Hepatocyte (in vitro differentiated cells): ENCODE data around the gene CHCHD6. TPM values are rescaled to one million over a fixed set of nuclear protein-coding genes. Genes with fewer than 3 reads are reported as not detected.

Source experiments
- DNase-seq: peaks from one replicate; pipeline ENCODE4 v3.0.0-alpha.2; 2016; ENCODE audit warnings: low spot score
- H2AFZ ChIP-seq: fragments of 200-600 bp; sonication (generic); 2 replicates; pipeline ENCODE4 v1.6.0; 2016; ENCODE audit warnings: antibody characterized with exemption, mild to moderate bottlenecking
- H3K27ac ChIP-seq: fragments of 200-600 bp; sonication (generic); 2 replicates; pipeline ENCODE4 v1.5.1; 2016; ENCODE audit warnings: mild to moderate bottlenecking
- H3K27me3 ChIP-seq: fragments of 200-600 bp; sonication (generic); 2 replicates; pipeline ENCODE4 v1.6.1; 2016
- H3K36me3 ChIP-seq: fragments of 200-600 bp; sonication (generic); replicated peaks from 2 replicates; pipeline ENCODE4 v1.5.1; 2016; ENCODE audit warnings: low read depth; ENCODE audit not compliant: insufficient read depth
- H3K4me1 ChIP-seq: fragments of 200-600 bp; sonication (generic); 2 replicates; pipeline ENCODE4 v1.5.1; 2016; ENCODE audit warnings: mild to moderate bottlenecking, moderate library complexity; ENCODE audit not compliant: insufficient read depth
- H3K4me2 ChIP-seq: fragments of 200-600 bp; sonication (generic); 2 replicates; pipeline ENCODE4 v1.6.0; 2016
- H3K4me3 ChIP-seq: fragments of 200-600 bp; sonication (generic); 2 replicates; pipeline ENCODE4 v1.5.1; 2016; ENCODE audit warnings: mild to moderate bottlenecking
- H3K79me2 ChIP-seq: fragments of 200-600 bp; sonication (generic); 2 replicates; pipeline ENCODE4 v1.6.0; 2017; ENCODE audit warnings: mild to moderate bottlenecking
- H3K9me2 ChIP-seq: fragments of 200-600 bp; sonication (generic); replicated peaks from 2 replicates; pipeline ENCODE4 v1.6.0; 2017; ENCODE audit warnings: mild to moderate bottlenecking; ENCODE audit not compliant: insufficient read depth
- H3K9me3 ChIP-seq: fragments of 200-600 bp; sonication (generic); 2 replicates; pipeline ENCODE4 v1.5.1; 2016; ENCODE audit warnings: low read depth, mild to moderate bottlenecking
- H4K20me1 ChIP-seq: fragments of 200-600 bp; sonication (generic); 2 replicates; pipeline ENCODE4 v1.6.0; 2016; ENCODE audit warnings: mild to moderate bottlenecking; ENCODE audit not compliant: insufficient read depth, poor library complexity, severe bottlenecking
- EZH2 ChIP-seq: fragments of 200-600 bp; sonication (generic); IDR thresholded peaks from 2 replicates; pipeline ENCODE4 v1.6.1; 2016; ENCODE audit warnings: antibody characterized with exemption, mild to moderate bottlenecking, borderline replicate concordance
- EZH2phosphoT487 ChIP-seq: fragments of 200-600 bp; sonication (generic); IDR thresholded peaks from one replicate; pipeline ENCODE4 v1.6.1; 2018; ENCODE audit warnings: antibody characterized with exemption, mild to moderate bottlenecking, low read depth, moderate library complexity; ENCODE audit not compliant: unreplicated experiment, severe bottlenecking
- WGBS: methylation state at CpG from one replicate; pipeline ENCODE4 v1.1.6; 2016; ENCODE audit warnings: low lambda C conversion rate; ENCODE audit errors: missing lambda C conversion rate; 5-methylcytosine and 5-hydroxymethylcytosine counted together
- polyA plus RNA-seq: library from polyadenylated mRNA; unstranded; fragments of >200 nt; fragmentation: Nextera tagmentation; extraction: Ambion mirVana; gene quantifications from 2 replicates; pipeline ENCODE4 v1.2.1, GENCODE V29; 2016
- total RNA-seq: library from RNA; depleted of rRNA; stranded (reverse); fragments of >200 nt; gene quantifications from 2 replicates; pipeline ENCODE4 v1.2.3, GENCODE V29; 2014
- TF ChIP-seq, protein P1 (sequence below): fragments of 200-600 bp; sonication (generic); IDR thresholded peaks from 2 replicates; pipeline ENCODE4 v1.5.1; 2016; ENCODE audit warnings: antibody characterized with exemption, mild to moderate bottlenecking; ENCODE audit not compliant: poor library complexity

Gene CHCHD6
- total and polyA plus RNA-seq, 2 experiments from 2014 or later, result 13.8 to 19.7 TPM

DNA sequence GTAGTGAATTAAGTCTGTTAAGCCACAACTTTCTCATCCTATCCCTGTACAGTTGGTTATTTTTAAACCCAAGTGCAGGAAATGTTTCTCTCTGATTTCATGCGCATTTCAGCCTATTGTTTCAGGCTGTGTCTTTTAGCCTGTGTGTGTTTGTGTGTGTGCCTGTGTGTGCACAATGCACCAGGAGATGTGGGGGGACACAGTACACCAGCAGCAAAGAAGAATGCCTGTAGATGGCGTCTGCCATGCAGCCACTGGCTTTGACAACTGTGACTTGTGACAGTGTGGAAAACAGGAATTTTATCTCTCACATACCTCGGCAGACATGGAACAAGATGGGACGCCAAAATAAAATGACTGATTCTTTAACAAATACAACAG lies 235.3 kb downstream of the CHCHD6 start:
- no peak overlapping the region for H2AFZ ChIP-seq
- DNase-seq, result no peak
- no peaks in the 10 kb centered on the region for H3K27me3 ChIP-seq
- no peaks in the 10 kb centered on the region for H3K9me2 ChIP-seq
- H3K4me2 ChIP-seq, result no peak overlapping the region
- 61% methylated on average over 4 of the region's 4 CpGs for WGBS
- H3K4me3 ChIP-seq, result no peak overlapping the region
- H3K79me2 ChIP-seq, result no peaks in the 10 kb centered on the region
- H3K4me1 ChIP-seq, result no peaks in the 10 kb centered on the region
- no peak overlapping the region for H3K27ac ChIP-seq
- no peaks in the 10 kb centered on the region for H3K9me3 ChIP-seq
- H4K20me1 ChIP-seq, result no peaks in the 10 kb centered on the region
- no peaks in the 10 kb centered on the region for H3K36me3 ChIP-seq
- no peak for TF ChIP-seq EZH2
- TF ChIP-seq, protein P1, sequence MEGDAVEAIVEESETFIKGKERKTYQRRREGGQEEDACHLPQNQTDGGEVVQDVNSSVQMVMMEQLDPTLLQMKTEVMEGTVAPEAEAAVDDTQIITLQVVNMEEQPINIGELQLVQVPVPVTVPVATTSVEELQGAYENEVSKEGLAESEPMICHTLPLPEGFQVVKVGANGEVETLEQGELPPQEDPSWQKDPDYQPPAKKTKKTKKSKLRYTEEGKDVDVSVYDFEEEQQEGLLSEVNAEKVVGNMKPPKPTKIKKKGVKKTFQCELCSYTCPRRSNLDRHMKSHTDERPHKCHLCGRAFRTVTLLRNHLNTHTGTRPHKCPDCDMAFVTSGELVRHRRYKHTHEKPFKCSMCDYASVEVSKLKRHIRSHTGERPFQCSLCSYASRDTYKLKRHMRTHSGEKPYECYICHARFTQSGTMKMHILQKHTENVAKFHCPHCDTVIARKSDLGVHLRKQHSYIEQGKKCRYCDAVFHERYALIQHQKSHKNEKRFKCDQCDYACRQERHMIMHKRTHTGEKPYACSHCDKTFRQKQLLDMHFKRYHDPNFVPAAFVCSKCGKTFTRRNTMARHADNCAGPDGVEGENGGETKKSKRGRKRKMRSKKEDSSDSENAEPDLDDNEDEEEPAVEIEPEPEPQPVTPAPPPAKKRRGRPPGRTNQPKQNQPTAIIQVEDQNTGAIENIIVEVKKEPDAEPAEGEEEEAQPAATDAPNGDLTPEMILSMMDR, result no peak
- TF ChIP-seq EZH2phosphoT487, result no peak

DNA sequence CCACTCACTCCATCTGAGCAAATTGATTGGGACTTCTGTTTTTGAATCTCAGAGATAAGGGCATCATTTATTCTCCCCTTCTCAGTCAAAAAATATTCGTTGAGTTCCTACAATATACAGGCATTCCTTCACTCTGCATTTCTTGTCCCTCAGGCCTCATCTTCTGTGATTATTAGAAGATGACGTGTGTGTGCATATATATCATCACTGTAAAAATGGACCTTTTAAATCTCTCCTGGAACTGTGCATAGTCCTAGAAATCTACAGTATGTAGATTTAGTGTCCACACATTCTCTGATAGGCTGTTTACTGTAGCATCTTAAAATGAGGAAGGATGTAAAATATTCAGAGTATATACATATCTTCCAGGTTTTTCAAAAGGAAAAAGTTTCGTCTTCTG lies 235.7 kb downstream of the CHCHD6 start:
- no peaks in the 10 kb centered on the region for H3K4me1 ChIP-seq
- no peak for DNase-seq
- no peaks in the 10 kb centered on the region for H3K79me2 ChIP-seq
- H4K20me1 ChIP-seq, result no peaks in the 10 kb centered on the region
- H3K9me3 ChIP-seq, result no peaks in the 10 kb centered on the region
- H3K27ac ChIP-seq, result no peak overlapping the region
- H3K9me2 ChIP-seq, result no peaks in the 10 kb centered on the region
- no peaks in the 10 kb centered on the region for H3K36me3 ChIP-seq
- 86% methylated on average over 3 of the region's 3 CpGs for WGBS
- H3K27me3 ChIP-seq, result no peaks in the 10 kb centered on the region
- TF ChIP-seq EZH2 (no peak), EZH2phosphoT487 (no peak)
- TF ChIP-seq, protein P1, result no peak
- no peak overlapping the region for H3K4me2 ChIP-seq
- H3K4me3 ChIP-seq, result no peak overlapping the region
- H2AFZ ChIP-seq, result no peak overlapping the region

DNA sequence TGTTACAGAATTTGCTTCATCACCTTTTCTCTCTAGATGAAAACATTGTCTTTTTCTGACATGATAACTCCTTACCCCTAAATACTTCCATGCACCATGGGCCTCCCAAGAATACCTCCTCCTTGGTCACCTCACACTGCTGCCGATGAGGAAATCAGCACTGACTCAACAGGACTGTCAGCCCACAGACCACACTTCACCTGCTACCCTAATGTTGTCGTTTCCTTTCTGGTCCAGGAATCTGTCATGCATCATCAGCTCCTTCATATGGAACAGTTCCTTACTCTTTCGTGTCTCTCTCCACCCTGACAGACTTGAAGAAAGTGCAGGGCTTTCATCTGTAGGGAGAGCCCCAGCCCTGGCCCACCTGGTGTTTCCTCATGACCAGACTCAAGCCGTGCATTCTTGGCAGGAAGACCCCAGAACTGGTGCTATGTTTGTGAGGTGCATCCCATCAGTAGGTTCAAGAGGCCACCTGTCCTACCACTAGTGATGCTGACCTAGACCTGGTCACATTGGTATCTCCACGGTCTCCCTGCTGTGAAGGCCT lies 237.8 kb downstream of the CHCHD6 start:
- 91% methylated on average over 5 of the region's 5 CpGs for WGBS
- Histone ChIP-seq H2AFZ (no peak overlapping the region), H3K36me3 (no peaks in the 10 kb centered on the region), H4K20me1 (no peaks in the 10 kb centered on the region), H3K4me3 (no peak overlapping the region), H3K79me2 (no peaks in the 10 kb centered on the region), H3K27ac (no peak overlapping the region), H3K9me3 (no peaks in the 10 kb centered on the region), H3K4me2 (no peak overlapping the region), H3K9me2 (no peaks in the 10 kb centered on the region), H3K4me1 (no peaks in the 10 kb centered on the region), H3K27me3 (no peaks in the 10 kb centered on the region)
- DNase-seq, result no peak
- TF ChIP-seq, protein P1, result no peak
- no peak for TF ChIP-seq EZH2
- TF ChIP-seq EZH2phosphoT487, result no peak
